ENCODE results near the gene SYNDIG1. TPM values are rescaled to one million over a fixed set of nuclear protein-coding genes. Genes with fewer than 3 reads are reported as not detected.

SYNDIG1 gene
- total RNA-seq, 1 donor from 2014 or later: 5.7 TPM

GRCh38 chr20:24647713-24648112 is 178.3 kb downstream of the SYNDIG1 start:
- Histone ChIP-seq H4K20me1 (ENCODE audit: insufficient read depth, low read length) (no peaks in the 10 kb centered on the region), H3K4me3 (ENCODE audit: insufficient read depth, low read depth, low read length) (no peak overlapping the region), H3K9me3 (ENCODE audit: insufficient read depth, low read depth, low read length) (no peaks in the 10 kb centered on the region), H3K36me3 (ENCODE audit: insufficient read depth, low read length) (no peaks in the 10 kb centered on the region), H3K4me2 (ENCODE audit: low read length) (no peak overlapping the region), H3K4me1 (ENCODE audit: insufficient read depth, low read length) (peaks cover 22% of the 10 kb centered on the region), H3K79me2 (ENCODE audit: insufficient read depth, low read length) (no peaks in the 10 kb centered on the region), H2AFZ (ENCODE audit: low read depth, low read length) (no peak overlapping the region), H3K27ac (ENCODE audit: low read depth, low read length) (no peak overlapping the region), H3K9ac (ENCODE audit: low read length) (no peak overlapping the region), H3K27me3 (ENCODE audit: insufficient read depth, low read length) (no peaks in the 10 kb centered on the region)
- H3K27me3 Mint-ChIP-seq (ENCODE audit: low read depth, unreplicated experiment): peaks cover 7% of the 10 kb centered on the region
- TF ChIP-seq EZH2 (IDR thresholded peaks at IDR 0.05; ENCODE audit: insufficient read depth, low read length) (no peak), CTCF (IDR thresholded peaks at IDR 0.05; ENCODE audit: insufficient read depth, low read depth, low read length) (no peak)
- peaks cover 7% of the 10 kb centered on the region for H3K9me3 Mint-ChIP-seq (ENCODE audit: unreplicated experiment)
- peaks cover 6% of the 10 kb centered on the region for H3K36me3 Mint-ChIP-seq (ENCODE audit: low read depth, unreplicated experiment)
- no peak overlapping the region for H3K4me3 Mint-ChIP-seq (ENCODE audit: unreplicated experiment)
- no peak overlapping the region for H3K27ac Mint-ChIP-seq (ENCODE audit: unreplicated experiment)
- H3K4me1 Mint-ChIP-seq (ENCODE audit: low read depth, unreplicated experiment): peaks cover 32% of the 10 kb centered on the region
- DNase-seq (ENCODE audit: low read depth): no peak
- FAIRE-seq: no peak

- no peak overlapping the region for H3K4me3 Mint-ChIP-seq (ENCODE audit: unreplicated experiment)
- no peak for TF ChIP-seq EZH2 (IDR thresholded peaks at IDR 0.05; ENCODE audit: insufficient read depth, low read length)
- no peak for TF ChIP-seq CTCF (IDR thresholded peaks at IDR 0.05; ENCODE audit: insufficient read depth, low read depth, low read length)
- H3K27ac Mint-ChIP-seq (ENCODE audit: unreplicated experiment): no peak overlapping the region
- Histone ChIP-seq H3K4me2 (ENCODE audit: low read length) (no peak overlapping the region), H3K36me3 (ENCODE audit: insufficient read depth, low read length) (no peaks in the 10 kb centered on the region), H3K9me3 (ENCODE audit: insufficient read depth, low read depth, low read length) (no peaks in the 10 kb centered on the region), H3K27me3 (ENCODE audit: insufficient read depth, low read length) (no peaks in the 10 kb centered on the region), H3K9ac (ENCODE audit: low read length) (no peak overlapping the region), H4K20me1 (ENCODE audit: insufficient read depth, low read length) (no peaks in the 10 kb centered on the region), H2AFZ (ENCODE audit: low read depth, low read length) (no peak overlapping the region), H3K27ac (ENCODE audit: low read depth, low read length) (no peak overlapping the region), H3K4me1 (ENCODE audit: insufficient read depth, low read length) (peaks cover 27% of the 10 kb centered on the region), H3K4me3 (ENCODE audit: insufficient read depth, low read depth, low read length) (no peak overlapping the region), H3K79me2 (ENCODE audit: insufficient read depth, low read length) (no peaks in the 10 kb centered on the region)
- peaks cover 7% of the 10 kb centered on the region for H3K27me3 Mint-ChIP-seq (ENCODE audit: low read depth, unreplicated experiment)
- DNase-seq (ENCODE audit: low read depth) (no peak), FAIRE-seq (no peak)
- peaks cover 5% of the 10 kb centered on the region for H3K36me3 Mint-ChIP-seq (ENCODE audit: low read depth, unreplicated experiment)
- H3K9me3 Mint-ChIP-seq (ENCODE audit: unreplicated experiment): peaks cover 7% of the 10 kb centered on the region
- H3K4me1 Mint-ChIP-seq (ENCODE audit: low read depth, unreplicated experiment): peaks cover 38% of the 10 kb centered on the region
These were observed 179.1 kb downstream of the SYNDIG1 start for GRCh38 chr20:24648481-24648880.

- no peak for DNase-seq (ENCODE audit: low read depth)
- peaks cover 7% of the 10 kb centered on the region for H3K27me3 Mint-ChIP-seq (ENCODE audit: low read depth, unreplicated experiment)
These were observed 179.5 kb downstream of the SYNDIG1 start for GRCh38 chr20:24648919-24649318.

More at GRCh38 chr20:24648919-24649318, 179.5 kb downstream of the SYNDIG1 start:
- no peak overlapping the region for H3K9ac ChIP-seq (ENCODE audit: low read length)
- no peak overlapping the region for H3K27ac ChIP-seq (ENCODE audit: low read depth, low read length)
- H3K9me3 Mint-ChIP-seq (ENCODE audit: unreplicated experiment): peaks cover 7% of the 10 kb centered on the region
- no peak overlapping the region for H3K4me2 ChIP-seq (ENCODE audit: low read length)
- no peaks in the 10 kb centered on the region for H3K27me3 ChIP-seq (ENCODE audit: insufficient read depth, low read length)
- no peaks in the 10 kb centered on the region for H3K36me3 ChIP-seq (ENCODE audit: insufficient read depth, low read length)
- peaks cover 31% of the 10 kb centered on the region for H3K4me1 ChIP-seq (ENCODE audit: insufficient read depth, low read length)
- H3K4me3 ChIP-seq (ENCODE audit: insufficient read depth, low read depth, low read length): no peak overlapping the region
- no peak for TF ChIP-seq CTCF (IDR thresholded peaks at IDR 0.05; ENCODE audit: insufficient read depth, low read depth, low read length)
- no peak for TF ChIP-seq EZH2 (IDR thresholded peaks at IDR 0.05; ENCODE audit: insufficient read depth, low read length)
- H3K27ac Mint-ChIP-seq (ENCODE audit: unreplicated experiment): no peak overlapping the region
- H3K4me3 Mint-ChIP-seq (ENCODE audit: unreplicated experiment): no peak overlapping the region
- H3K4me1 Mint-ChIP-seq (ENCODE audit: low read depth, unreplicated experiment): peaks cover 41% of the 10 kb centered on the region
- H4K20me1 ChIP-seq (ENCODE audit: insufficient read depth, low read length): no peaks in the 10 kb centered on the region
- no peak for FAIRE-seq
- H3K36me3 Mint-ChIP-seq (ENCODE audit: low read depth, unreplicated experiment): peaks cover 4% of the 10 kb centered on the region
- no peaks in the 10 kb centered on the region for H3K79me2 ChIP-seq (ENCODE audit: insufficient read depth, low read length)
- no peaks in the 10 kb centered on the region for H3K9me3 ChIP-seq (ENCODE audit: insufficient read depth, low read depth, low read length)
- H2AFZ ChIP-seq (ENCODE audit: low read depth, low read length): no peak overlapping the region

Measured in astrocyte (in vitro differentiated cells and primary cell).